Ascending aorta (tissue), 2 donors: Measurements from ENCODE around the gene THRA. TPM values are rescaled to one million over a fixed set of nuclear protein-coding genes. Genes with fewer than 3 reads are reported as not detected.

Experiments used
- DNase-seq, 2 donors: peaks; one replicate each; pipeline ENCODE4 v3.0.0-alpha.2; 2019; ENCODE audit warnings: low spot score in 2 of 2
- H3K27ac ChIP-seq, 2 donors: fragments of 200-600 bp; sonication (generic); one replicate each; pipeline ENCODE4 v1.5.1; 2016 to 2017; ENCODE audit warnings: mild to moderate bottlenecking in 1 of 2
- H3K27me3 ChIP-seq: fragments of 200-600 bp; sonication (generic); one replicate; pipeline ENCODE4 v1.5.1; 2017
- H3K36me3 ChIP-seq, 2 donors: fragments of 200-600 bp; sonication (generic); one replicate each; pipeline ENCODE4 v1.5.1; 2016
- H3K4me1 ChIP-seq, 2 donors: fragments of 200-600 bp; sonication (generic); one replicate each; pipeline ENCODE4 v1.5.1; 2016 to 2017; ENCODE audit warnings: mild to moderate bottlenecking in 1 of 2
- H3K4me3 ChIP-seq, 2 donors: fragments of 200-600 bp; sonication (generic); one replicate each; pipeline ENCODE4 v1.5.1; 2016 to 2017; ENCODE audit warnings: mild to moderate bottlenecking in 1 of 2
- H3K9me3 ChIP-seq, 2 donors: fragments of 200-600 bp; sonication (generic); one replicate each; pipeline ENCODE4 v1.5.1; 2016
- CTCF ChIP-seq, 3 experiments: fragments of 200-600 bp in 2 of 3; fragments of 450-650 bp in 1 of 3; sonication (generic) in 2 of 3; IDR thresholded peaks; one replicate each; pipeline ENCODE4 v1.5.1; 2016 to 2019; ENCODE audit warnings: antibody characterized with exemption in 3 of 3, mild to moderate bottlenecking in 1 of 3, moderate library complexity in 1 of 3
- intact Hi-C: fragments of 100-400 bp; cut with DNase I; formaldehyde crosslinking; loops from one replicate; pipeline ENCODE4 v1.15.1; 2023
- total RNA-seq: library from RNA; depleted of rRNA; stranded (reverse); fragments of >200 nt; gene quantifications from one replicate; pipeline ENCODE4 v1.1.0, GENCODE V29; 2016

Gene THRA
- total RNA-seq, 1 donor from 2014 or later, result 35.4 TPM

DNA sequence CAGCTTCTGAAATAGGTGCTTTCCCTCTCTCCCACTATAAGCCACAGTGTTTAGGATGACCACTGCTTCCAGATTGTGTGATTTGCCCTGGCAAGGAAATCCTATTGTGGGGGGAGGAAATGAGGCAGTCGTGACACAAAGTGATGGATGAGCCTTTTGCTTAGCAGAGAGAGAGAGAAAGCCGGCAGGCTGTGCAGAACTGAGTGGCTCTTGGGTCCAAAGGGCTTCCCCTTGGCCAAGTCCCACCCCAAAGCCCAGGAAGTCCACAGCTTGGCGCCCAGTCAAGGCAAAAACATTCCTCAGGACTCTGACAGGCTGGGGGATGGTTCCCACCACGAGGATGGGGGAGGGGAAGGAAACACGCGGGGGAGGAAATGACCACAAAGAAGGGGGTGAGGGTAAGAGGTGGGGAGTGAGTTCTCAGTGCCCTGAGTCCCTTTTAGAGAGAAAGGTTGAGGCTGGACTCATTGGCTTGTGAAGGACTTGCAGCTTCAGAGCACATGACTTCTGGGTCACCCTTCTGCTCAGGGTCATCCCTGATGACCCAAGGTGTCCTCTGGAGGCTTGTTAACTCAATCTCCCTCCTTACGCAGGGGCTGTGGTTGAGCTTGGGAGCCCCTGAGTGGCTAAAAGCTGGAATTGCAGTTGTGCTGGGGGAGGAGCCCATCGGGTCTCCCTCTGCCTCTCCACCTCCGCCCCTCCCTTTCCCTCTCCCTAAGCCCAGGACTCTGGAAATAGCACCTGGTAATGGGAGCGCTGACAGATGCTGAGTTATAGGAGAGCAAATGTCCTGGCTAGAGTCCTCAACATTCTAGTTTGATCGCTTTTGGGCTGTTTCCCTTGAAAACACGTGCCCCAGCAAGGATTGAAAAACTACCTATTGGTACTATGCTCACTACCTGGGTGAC is 48.7 kb downstream of the THRA start:
- peaks cover 43 to 67% of the 10 kb centered on the region in 2 donors for H3K4me1 ChIP-seq
- H3K27me3 ChIP-seq, result no peaks in the 10 kb centered on the region
- H3K27ac ChIP-seq, result peak overlapping the region; percentile 90 to 97
- H3K4me3 ChIP-seq, result peak overlapping the region; percentile 14 to 41
- no peaks in the 10 kb centered on the region for H3K9me3 ChIP-seq
- DNase-seq, result peak; percentile 83 to 96
- no peaks in the 10 kb centered on the region for H3K36me3 ChIP-seq
- intact Hi-C loops, result loop anchor here (1.0 to 2.0 kb wide), 5 partner anchors 11 to 182 kb away; partner anchors contain the start of genes NR1D1 and THRA
- peak; percentile 89 to 92 (median 89) for TF ChIP-seq CTCF (IDR thresholded peaks at IDR 0.05)

- DNase-seq, result no peak
- Histone ChIP-seq H3K27ac (peak overlapping the region; percentile 90 to 97), H3K4me1 (peaks cover 43 to 62% of the 10 kb centered on the region in 2 donors), H3K27me3 (no peaks in the 10 kb centered on the region), H3K9me3 (no peaks in the 10 kb centered on the region), H3K4me3 (peak overlapping the region in 1 of 2 donors; percentile 41), H3K36me3 (no peaks in the 10 kb centered on the region)
- no peak for TF ChIP-seq CTCF (IDR thresholded peaks at IDR 0.05)
- intact Hi-C loops, result no loop called here
Observed at GRCh38 chr17:40112191-40112711, 49.5 kb downstream of the THRA start.

DNA sequence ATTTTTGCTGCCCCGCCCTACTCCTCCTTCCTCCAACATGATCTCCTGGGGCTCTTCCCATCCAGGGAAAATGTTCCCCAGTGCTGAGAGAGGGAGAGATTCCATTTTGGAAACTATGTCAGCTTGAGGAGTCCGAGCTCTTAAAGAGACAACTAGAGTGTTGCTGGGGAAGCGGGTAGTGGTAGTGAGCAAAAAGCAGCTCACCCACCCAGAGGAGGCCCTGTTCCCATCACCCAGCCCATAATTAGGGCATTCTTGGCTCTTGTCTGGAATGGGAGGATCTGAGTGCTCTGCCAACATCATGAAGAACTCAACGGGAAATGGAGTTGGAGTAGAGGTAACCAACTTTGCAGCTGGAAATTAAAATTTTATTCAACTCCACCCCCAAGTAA is 49.9 kb downstream of the THRA start:
- Histone ChIP-seq H3K4me1 (peaks cover 40 to 57% of the 10 kb centered on the region in 2 donors), H3K9me3 (no peaks in the 10 kb centered on the region)

DNA sequence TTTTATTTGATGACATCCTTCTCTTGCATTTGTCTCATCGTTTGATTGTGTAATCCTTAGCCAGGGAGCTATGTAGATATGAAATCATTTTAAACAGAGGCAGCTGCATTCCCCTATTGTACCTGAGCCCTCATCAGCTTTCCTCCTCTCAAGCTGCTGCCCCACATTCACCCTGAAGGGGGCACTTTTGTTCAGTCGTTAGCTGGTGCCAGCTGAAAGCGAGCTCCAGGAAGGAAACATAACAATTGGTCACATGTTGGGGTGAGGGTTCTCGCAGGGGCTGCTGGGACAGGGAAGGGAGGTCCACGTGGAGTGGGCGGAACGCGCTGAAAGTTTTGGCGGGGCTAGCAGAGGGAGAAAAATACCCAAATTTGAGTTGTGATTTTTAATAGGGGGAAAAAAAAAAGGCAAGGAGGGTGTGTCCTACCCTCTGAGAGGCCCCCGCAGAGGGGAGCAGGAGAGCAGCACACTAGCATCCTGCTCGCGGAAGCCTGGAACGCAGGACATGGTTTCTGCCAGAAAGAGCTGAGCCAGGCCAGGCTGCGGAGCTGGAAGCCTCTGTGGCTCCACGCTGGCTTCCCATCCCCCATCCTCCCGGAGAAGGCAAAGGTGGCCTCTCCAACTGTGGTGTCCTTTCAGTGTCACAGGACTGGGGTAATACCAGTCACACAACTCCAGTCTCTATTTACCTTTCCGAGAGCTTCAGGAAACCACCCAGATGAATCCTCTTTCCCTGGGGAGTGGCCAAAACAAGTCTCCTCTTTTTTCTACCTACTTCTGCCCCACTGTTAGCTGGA is 50.5 kb downstream of the THRA start:
- H3K4me1 ChIP-seq, result peaks cover 37 to 53% of the 10 kb centered on the region in 2 donors
- intact Hi-C loops, result loop anchor here (1.0 kb wide), 3 partner anchors 8 to 55 kb away; partner anchors contain the start of genes CASC3 and MSL1
- no peaks in the 10 kb centered on the region for H3K27me3 ChIP-seq
- DNase-seq, result peak; percentile 86 to 96
- H3K9me3 ChIP-seq, result no peaks in the 10 kb centered on the region
- H3K4me3 ChIP-seq, result peak overlapping the region; percentile 47 to 57
- peak overlapping the region; percentile 90 to 97 for H3K27ac ChIP-seq
- no peaks in the 10 kb centered on the region for H3K36me3 ChIP-seq
- peak; percentile 82 to 96 (median 84) for TF ChIP-seq CTCF (IDR thresholded peaks at IDR 0.05)

More for the DNA sequence above, 49.9 kb downstream of the THRA start:
- intact Hi-C loops, result loop anchor here (1.0 kb wide), 3 partner anchors 9 to 56 kb away; partner anchors contain the start of genes CASC3 and MSL1
- TF ChIP-seq CTCF (IDR thresholded peaks at IDR 0.05), result no peak
- H3K4me3 ChIP-seq, result peak overlapping the region in 1 of 2 donors; percentile 14
- DNase-seq, result peak in 1 of 2 donors; percentile 82
- peak overlapping the region; percentile 90 to 97 for H3K27ac ChIP-seq
- H3K27me3 ChIP-seq, result no peaks in the 10 kb centered on the region
- H3K36me3 ChIP-seq, result no peaks in the 10 kb centered on the region

- TF ChIP-seq CTCF (IDR thresholded peaks at IDR 0.05), result no peak
- Histone ChIP-seq H3K4me1 (peaks cover 32 to 48% of the 10 kb centered on the region in 2 donors), H3K9me3 (no peaks in the 10 kb centered on the region), H3K36me3 (no peaks in the 10 kb centered on the region), H3K4me3 (peak overlapping the region; percentile 47 to 57), H3K27me3 (no peaks in the 10 kb centered on the region), H3K27ac (peak overlapping the region; percentile 75 to 97)
- no peak for DNase-seq
- intact Hi-C loops, result loop anchor here (1.0 kb wide), 3 partner anchors 7 to 54 kb away; partner anchors contain the start of genes CASC3 and MSL1
Observed at GRCh38 chr17:40113907-40114245, 51.1 kb downstream of the THRA start.
